ENCODE measurements around the gene MRPL14. TPM values are rescaled to one million over a fixed set of nuclear protein-coding genes. Genes with fewer than 3 reads are reported as not detected.

Gene MRPL14
- total RNA-seq (10 to 100 TPM; 47.6 to 53.5 TPM), polyA plus RNA-seq (ENCODE audit: insufficient read depth, low read depth, low replicate concordance) (86.5 TPM)
- long read RNA-seq, donor 1, transcript MRPL14-201 (3 exons, 959 nt): major isoform, 33 of 107 reads
- long read RNA-seq, donor 1, partial matches to known transcripts: 74 of 107 reads
- long read RNA-seq, donor 1, other reads (novel, unspliced or antisense): 0 of 107 reads
- long read RNA-seq, donor 2, transcript MRPL14-201 (3 exons, 959 nt): major isoform, 14 of 19 reads
- long read RNA-seq, donor 2, partial matches to known transcripts: 0 of 19 reads
- long read RNA-seq, donor 2, other reads (novel, unspliced or antisense): 5 of 19 reads

DNA sequence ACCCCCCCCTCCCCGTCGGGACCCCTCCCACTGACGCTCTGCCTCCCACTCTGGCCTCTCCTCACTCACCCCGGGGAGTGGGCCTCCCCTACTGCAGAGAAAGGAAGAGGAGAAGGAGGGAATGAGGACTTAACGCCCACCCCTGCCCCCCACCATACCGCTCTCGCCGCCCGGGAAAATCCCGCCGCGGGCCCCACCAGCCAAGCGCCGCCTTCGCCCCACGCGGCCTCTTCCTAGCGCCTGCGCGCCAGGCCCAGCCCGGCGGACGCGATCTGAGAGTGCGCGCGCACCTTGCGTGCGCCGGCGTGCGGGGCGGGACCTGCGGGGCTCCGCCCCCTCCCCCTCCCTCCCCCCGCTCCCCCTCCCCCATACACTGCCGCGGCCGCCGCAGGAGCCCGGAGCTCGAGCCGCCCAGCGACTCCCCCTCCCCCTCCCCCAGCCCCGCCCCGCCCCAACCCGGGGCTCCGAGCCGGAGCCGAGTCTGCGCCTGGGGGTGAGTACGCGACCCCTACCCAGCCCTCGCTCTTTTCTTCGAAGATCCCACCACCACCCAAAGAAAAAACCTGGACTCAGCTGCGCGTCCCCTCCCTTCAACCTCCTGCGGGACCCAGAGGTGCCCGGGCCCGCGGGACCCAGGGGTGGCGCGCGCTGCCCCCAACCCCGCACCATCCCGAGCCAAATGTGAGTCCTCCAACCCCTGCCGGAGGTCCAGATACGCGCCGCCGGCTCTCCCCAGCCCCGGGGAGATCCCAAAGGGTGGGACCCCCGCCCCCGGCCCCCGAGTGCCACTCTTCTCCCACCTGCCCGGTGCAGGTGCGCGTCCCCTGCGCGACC, at the start of gene MRPL14, which contains the start of gene TMEM63B:
Gene MRPL14, minus strand, starts transcription at position 267 of the 834 bp plus-strand sequence. CDS start 10,841 bp downstream, outside the sequence.
Gene TMEM63B, plus strand, starts transcription at position 369 of the 834 bp plus-strand sequence. CDS start 7,031 bp downstream, outside the sequence.
- Histone ChIP-seq H3K36me3 (ENCODE audit: low read depth, missing control alignments) (no peaks in the 10 kb centered on the region), H3K4me3 (peak within 1 kb of the TSS; percentile 86 to 89), H3K27ac (peak within 1 kb of the TSS; percentile 83 to 88), H3K4me1 (peaks cover 35% of the 10 kb centered on the region), H3K9me3 (no peaks in the 10 kb centered on the region), H3K27me3 (no peaks in the 10 kb centered on the region)
- TF ChIP-seq POLR2A (IDR thresholded peaks at IDR 0.05): peak; percentile 55
- TF ChIP-seq, protein P1, sequence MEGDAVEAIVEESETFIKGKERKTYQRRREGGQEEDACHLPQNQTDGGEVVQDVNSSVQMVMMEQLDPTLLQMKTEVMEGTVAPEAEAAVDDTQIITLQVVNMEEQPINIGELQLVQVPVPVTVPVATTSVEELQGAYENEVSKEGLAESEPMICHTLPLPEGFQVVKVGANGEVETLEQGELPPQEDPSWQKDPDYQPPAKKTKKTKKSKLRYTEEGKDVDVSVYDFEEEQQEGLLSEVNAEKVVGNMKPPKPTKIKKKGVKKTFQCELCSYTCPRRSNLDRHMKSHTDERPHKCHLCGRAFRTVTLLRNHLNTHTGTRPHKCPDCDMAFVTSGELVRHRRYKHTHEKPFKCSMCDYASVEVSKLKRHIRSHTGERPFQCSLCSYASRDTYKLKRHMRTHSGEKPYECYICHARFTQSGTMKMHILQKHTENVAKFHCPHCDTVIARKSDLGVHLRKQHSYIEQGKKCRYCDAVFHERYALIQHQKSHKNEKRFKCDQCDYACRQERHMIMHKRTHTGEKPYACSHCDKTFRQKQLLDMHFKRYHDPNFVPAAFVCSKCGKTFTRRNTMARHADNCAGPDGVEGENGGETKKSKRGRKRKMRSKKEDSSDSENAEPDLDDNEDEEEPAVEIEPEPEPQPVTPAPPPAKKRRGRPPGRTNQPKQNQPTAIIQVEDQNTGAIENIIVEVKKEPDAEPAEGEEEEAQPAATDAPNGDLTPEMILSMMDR (IDR thresholded peaks at IDR 0.05): no peak
- intact Hi-C loops (cut with DNase I; ENCODE audit: low total_unique reads): no loop called here
- 0% methylated on average over 10 to 57 of the region's 80 CpGs for WGBS, 2 donors
- peak; percentile 87 for DNase-seq

DNA sequence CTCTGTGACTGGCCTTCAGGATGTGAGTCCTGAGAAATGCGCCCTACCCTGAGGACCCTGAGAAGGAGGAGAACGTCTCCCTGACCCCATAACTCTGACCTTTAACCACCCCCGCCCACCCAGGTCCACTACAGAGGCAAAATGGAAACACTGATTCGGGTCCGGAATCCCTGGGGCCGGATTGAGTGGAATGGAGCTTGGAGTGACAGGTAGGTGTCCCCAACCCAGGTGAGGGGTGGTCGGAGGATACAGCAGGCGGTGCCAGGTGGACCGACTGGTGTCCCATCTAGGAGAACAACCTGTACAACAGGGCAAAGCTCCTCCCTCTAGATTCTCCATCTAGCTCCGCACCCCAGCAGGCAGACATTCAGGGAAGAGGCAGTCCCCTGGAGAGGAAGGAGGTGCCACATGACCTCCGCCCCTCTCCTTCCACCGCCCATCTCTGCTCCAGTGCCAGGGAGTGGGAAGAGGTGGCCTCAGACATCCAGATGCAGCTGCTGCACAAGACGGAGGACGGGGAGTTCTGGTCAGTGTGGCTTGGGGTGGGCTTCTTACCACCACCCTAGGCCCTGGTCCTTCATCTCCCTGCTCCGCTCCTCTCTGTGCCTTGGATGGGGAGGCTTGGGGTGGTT, 49.0 kb upstream of the MRPL14 start:
- WGBS, 2 donors: 86 to 90% methylated on average over 7 to 15 of the region's 15 CpGs
- H3K36me3 ChIP-seq (ENCODE audit: low read depth, missing control alignments): no peaks in the 10 kb centered on the region
- H3K9me3 ChIP-seq: no peaks in the 10 kb centered on the region
- no peak for TF ChIP-seq POLR2A (IDR thresholded peaks at IDR 0.05)
- TF ChIP-seq, protein P1 (IDR thresholded peaks at IDR 0.05): no peak
- DNase-seq: no peak
- H3K27me3 ChIP-seq: no peaks in the 10 kb centered on the region
- H3K4me3 ChIP-seq: no peak overlapping the region
- no peaks in the 10 kb centered on the region for H3K4me1 ChIP-seq
- no peak overlapping the region for H3K27ac ChIP-seq
- intact Hi-C loops (cut with DNase I; ENCODE audit: low total_unique reads): loop anchor here (10.0 kb wide), 1 partner anchor 59 kb away; no protein-coding TSS in a partner anchor

DNA sequence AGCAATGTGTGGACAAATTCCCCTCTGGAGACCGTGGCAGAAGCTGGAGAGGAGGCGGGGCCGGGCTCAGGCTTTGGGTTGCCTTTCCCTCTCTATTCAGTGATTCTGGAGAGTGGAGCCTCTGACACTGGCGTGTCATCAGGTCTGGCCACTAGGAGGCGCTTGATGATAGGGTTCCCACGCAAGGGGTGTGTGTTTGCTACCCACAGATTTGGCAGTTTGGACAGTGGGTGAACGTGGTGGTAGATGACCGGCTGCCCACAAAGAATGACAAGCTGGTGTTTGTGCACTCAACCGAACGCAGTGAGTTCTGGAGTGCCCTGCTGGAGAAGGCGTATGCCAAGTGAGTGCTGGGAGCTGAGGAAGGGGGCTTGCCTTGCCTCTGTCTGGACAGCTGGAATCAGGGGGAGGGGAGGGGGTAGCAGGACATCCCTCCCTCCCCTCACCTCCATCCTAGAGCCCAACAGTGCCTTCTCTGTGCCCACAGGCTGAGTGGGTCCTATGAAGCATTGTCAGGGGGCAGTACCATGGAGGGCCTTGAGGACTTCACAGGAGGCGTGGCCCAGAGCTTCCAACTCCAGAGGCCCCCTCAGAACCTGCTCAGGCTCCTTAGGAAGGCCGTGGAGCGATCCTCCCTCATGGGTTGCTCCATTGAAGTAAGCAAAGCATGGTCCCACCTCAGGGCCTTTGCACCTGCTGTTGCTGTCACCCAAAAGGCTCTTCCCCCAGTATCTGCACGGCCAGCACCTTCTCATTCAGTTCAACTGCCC, 45.7 kb upstream of the MRPL14 start:
- Histone ChIP-seq H3K4me3 (no peak overlapping the region), H3K9me3 (no peaks in the 10 kb centered on the region), H3K36me3 (ENCODE audit: low read depth, missing control alignments) (no peaks in the 10 kb centered on the region), H3K27me3 (no peaks in the 10 kb centered on the region), H3K27ac (no peak overlapping the region), H3K4me1 (no peaks in the 10 kb centered on the region)
- intact Hi-C loops (cut with DNase I; ENCODE audit: low total_unique reads): loop anchor here (10.0 kb wide), 1 partner anchor 62 kb away; no protein-coding TSS in a partner anchor
- peak; percentile 91 for DNase-seq
- TF ChIP-seq, protein P1 (IDR thresholded peaks at IDR 0.05): peak; percentile 81 to 89 (median 83)
- TF ChIP-seq POLR2A (IDR thresholded peaks at IDR 0.05): no peak
- WGBS, 2 donors: 41 to 52% methylated on average over 14 to 15 of the region's 15 CpGs

DNA sequence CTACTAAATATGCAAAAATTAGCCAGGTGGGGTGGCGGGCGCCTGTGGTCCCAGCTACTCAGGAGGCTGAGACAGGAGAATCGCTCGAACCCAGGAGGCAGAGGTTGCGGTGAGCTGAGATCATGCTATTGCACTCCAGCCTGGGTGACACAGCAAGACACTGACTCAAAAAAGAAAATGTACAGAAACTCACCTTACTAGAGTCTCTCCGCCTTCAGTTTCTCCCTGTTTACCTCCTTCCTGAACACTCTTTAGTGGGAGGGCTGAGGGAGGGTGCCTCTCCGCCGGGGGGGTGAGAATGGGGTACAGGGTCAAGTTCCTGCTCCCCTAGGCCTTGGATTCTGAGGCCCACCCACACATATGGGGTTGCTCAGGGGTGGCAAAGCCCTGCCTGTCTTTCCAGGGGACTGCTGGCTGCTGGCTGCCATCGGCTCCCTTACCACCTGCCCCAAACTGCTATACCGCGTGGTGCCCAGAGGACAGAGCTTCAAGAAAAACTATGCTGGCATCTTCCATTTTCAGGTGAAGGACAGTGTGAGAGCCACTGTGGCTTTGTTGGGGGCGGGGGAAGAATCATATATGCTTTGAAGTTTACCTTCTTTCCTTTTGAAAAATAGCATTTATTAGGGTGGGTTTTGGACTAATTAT, 44.8 kb upstream of the MRPL14 start:
- TF ChIP-seq POLR2A (IDR thresholded peaks at IDR 0.05): no peak
- TF ChIP-seq, protein P1 (IDR thresholded peaks at IDR 0.05): no peak
- DNase-seq: no peak
- Histone ChIP-seq H3K4me3 (no peak overlapping the region), H3K9me3 (no peaks in the 10 kb centered on the region), H3K36me3 (ENCODE audit: low read depth, missing control alignments) (no peaks in the 10 kb centered on the region), H3K4me1 (no peaks in the 10 kb centered on the region), H3K27ac (no peak overlapping the region), H3K27me3 (no peaks in the 10 kb centered on the region)
- intact Hi-C loops (cut with DNase I; ENCODE audit: low total_unique reads): loop anchor here (10.0 kb wide), 1 partner anchor 63 kb away; no protein-coding TSS in a partner anchor
- WGBS, 2 donors: 83 to 86% methylated on average over 11 to 12 of the region's 12 CpGs

All from testis (tissue), 5 donors.